ENCODE data around the gene ST7. TPM values are rescaled to one million over a fixed set of nuclear protein-coding genes. Genes with fewer than 3 reads are reported as not detected.

ST7 gene
- polyA plus RNA-seq, 1 donor from 2014 or later: 76.8 TPM

DNA sequence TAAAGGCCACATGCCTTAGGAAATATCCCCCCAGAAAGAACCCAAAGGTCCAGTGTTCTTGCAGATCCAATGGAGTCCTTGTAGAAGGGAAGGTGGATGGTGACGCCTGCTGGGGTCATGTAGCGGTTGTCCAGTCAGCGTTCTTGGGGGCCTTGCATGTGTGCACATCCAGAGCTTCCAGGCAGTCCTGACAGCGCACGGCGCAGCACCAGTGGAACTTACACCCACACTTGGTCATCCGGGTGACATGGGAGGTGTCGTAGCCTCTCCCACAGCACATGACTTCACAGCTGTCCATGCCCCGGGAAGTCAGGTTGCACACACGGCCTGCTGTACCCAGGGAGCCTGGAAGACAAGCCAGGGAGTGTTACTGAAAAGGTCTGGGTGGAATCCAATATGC is 324.7 kb downstream of the ST7 start:
- H4K20me1 ChIP-seq (ENCODE audit: insufficient read depth): no peaks in the 10 kb centered on the region
- H3F3A ChIP-seq (ENCODE audit: insufficient read depth, low read length, poor library complexity, severe bottlenecking): no peaks in the 10 kb centered on the region
- no peak overlapping the region for H2AFZ ChIP-seq (ENCODE audit: low read depth, low read length)
- no peaks in the 10 kb centered on the region for H3K27me3 ChIP-seq (ENCODE audit: insufficient read depth, low read depth, low read length)
- no peaks in the 10 kb centered on the region for H3K9me3 ChIP-seq (ENCODE audit: low read length)
- no peaks in the 10 kb centered on the region for H3K36me3 ChIP-seq (ENCODE audit: insufficient read depth, low read length)
- no peak overlapping the region for H3K4me3 ChIP-seq (ENCODE audit: low read length)
- H3K4me2 ChIP-seq (ENCODE audit: low read length): no peak overlapping the region
- H3K9me2 ChIP-seq (ENCODE audit: insufficient read depth, low read length): no peaks in the 10 kb centered on the region
- no peak for TF ChIP-seq TAF1 (IDR thresholded peaks at IDR 0.05; ENCODE audit: low read depth)
- no peak for TF ChIP-seq SMC3 (conservative IDR thresholded peaks at IDR 0.05; ENCODE audit: poor library complexity)
- TF ChIP-seq, protein P1, sequence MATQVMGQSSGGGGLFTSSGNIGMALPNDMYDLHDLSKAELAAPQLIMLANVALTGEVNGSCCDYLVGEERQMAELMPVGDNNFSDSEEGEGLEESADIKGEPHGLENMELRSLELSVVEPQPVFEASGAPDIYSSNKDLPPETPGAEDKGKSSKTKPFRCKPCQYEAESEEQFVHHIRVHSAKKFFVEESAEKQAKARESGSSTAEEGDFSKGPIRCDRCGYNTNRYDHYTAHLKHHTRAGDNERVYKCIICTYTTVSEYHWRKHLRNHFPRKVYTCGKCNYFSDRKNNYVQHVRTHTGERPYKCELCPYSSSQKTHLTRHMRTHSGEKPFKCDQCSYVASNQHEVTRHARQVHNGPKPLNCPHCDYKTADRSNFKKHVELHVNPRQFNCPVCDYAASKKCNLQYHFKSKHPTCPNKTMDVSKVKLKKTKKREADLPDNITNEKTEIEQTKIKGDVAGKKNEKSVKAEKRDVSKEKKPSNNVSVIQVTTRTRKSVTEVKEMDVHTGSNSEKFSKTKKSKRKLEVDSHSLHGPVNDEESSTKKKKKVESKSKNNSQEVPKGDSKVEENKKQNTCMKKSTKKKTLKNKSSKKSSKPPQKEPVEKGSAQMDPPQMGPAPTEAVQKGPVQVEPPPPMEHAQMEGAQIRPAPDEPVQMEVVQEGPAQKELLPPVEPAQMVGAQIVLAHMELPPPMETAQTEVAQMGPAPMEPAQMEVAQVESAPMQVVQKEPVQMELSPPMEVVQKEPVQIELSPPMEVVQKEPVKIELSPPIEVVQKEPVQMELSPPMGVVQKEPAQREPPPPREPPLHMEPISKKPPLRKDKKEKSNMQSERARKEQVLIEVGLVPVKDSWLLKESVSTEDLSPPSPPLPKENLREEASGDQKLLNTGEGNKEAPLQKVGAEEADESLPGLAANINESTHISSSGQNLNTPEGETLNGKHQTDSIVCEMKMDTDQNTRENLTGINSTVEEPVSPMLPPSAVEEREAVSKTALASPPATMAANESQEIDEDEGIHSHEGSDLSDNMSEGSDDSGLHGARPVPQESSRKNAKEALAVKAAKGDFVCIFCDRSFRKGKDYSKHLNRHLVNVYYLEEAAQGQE (IDR thresholded peaks at IDR 0.05; ENCODE audit: borderline replicate concordance): no peak
- TF ChIP-seq, protein P2, sequence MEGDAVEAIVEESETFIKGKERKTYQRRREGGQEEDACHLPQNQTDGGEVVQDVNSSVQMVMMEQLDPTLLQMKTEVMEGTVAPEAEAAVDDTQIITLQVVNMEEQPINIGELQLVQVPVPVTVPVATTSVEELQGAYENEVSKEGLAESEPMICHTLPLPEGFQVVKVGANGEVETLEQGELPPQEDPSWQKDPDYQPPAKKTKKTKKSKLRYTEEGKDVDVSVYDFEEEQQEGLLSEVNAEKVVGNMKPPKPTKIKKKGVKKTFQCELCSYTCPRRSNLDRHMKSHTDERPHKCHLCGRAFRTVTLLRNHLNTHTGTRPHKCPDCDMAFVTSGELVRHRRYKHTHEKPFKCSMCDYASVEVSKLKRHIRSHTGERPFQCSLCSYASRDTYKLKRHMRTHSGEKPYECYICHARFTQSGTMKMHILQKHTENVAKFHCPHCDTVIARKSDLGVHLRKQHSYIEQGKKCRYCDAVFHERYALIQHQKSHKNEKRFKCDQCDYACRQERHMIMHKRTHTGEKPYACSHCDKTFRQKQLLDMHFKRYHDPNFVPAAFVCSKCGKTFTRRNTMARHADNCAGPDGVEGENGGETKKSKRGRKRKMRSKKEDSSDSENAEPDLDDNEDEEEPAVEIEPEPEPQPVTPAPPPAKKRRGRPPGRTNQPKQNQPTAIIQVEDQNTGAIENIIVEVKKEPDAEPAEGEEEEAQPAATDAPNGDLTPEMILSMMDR (IDR thresholded peaks at IDR 0.05; ENCODE audit: poor library complexity, severe bottlenecking): no peak
- TF ChIP-seq RAD21 (conservative IDR thresholded peaks at IDR 0.05): no peak
- no peak for TF ChIP-seq EP300 (conservative IDR thresholded peaks at IDR 0.05; ENCODE audit: poor library complexity, severe bottlenecking)
- no peak for TF ChIP-seq POLR2AphosphoS5 (IDR thresholded peaks at IDR 0.05)
- no peak for TF ChIP-seq MXI1 (conservative IDR thresholded peaks at IDR 0.05; ENCODE audit: poor library complexity, severe bottlenecking)
- TF ChIP-seq EZH2 (IDR thresholded peaks at IDR 0.05; ENCODE audit: borderline replicate concordance, insufficient read depth, low read length, poor library complexity, severe bottlenecking): no peak
- H3K9ac ChIP-seq (ENCODE audit: low read length): no peak overlapping the region
- H3K79me2 ChIP-seq (replicated peaks; ENCODE audit: insufficient read depth, low read length): no peaks in the 10 kb centered on the region
- no peak overlapping the region for H3K27ac ChIP-seq (ENCODE audit: low read length)

GRCh38 chr7:117279203-117279602 is 325.9 kb downstream of the ST7 start:
- no peak overlapping the region for H2AFZ ChIP-seq (ENCODE audit: low read depth, low read length)

More at GRCh38 chr7:117279203-117279602, 325.9 kb downstream of the ST7 start:
- Histone ChIP-seq H3K4me3 (ENCODE audit: low read length) (no peak overlapping the region), H3K27me3 (ENCODE audit: insufficient read depth, low read depth, low read length) (no peaks in the 10 kb centered on the region), H3K27ac (ENCODE audit: low read length) (no peak overlapping the region), H3F3A (ENCODE audit: insufficient read depth, low read length, poor library complexity, severe bottlenecking) (no peaks in the 10 kb centered on the region), H3K79me2 (replicated peaks; ENCODE audit: insufficient read depth, low read length) (no peaks in the 10 kb centered on the region), H4K20me1 (ENCODE audit: insufficient read depth) (no peaks in the 10 kb centered on the region), H3K9me2 (ENCODE audit: insufficient read depth, low read length) (no peaks in the 10 kb centered on the region), H3K36me3 (ENCODE audit: insufficient read depth, low read length) (no peaks in the 10 kb centered on the region), H3K9me3 (ENCODE audit: low read length) (no peaks in the 10 kb centered on the region), H3K9ac (ENCODE audit: low read length) (no peak overlapping the region), H3K4me2 (ENCODE audit: low read length) (no peak overlapping the region)
- TF ChIP-seq, protein P2 (IDR thresholded peaks at IDR 0.05; ENCODE audit: poor library complexity, severe bottlenecking): no peak
- no peak for TF ChIP-seq TAF1 (IDR thresholded peaks at IDR 0.05; ENCODE audit: low read depth)
- no peak for TF ChIP-seq EP300 (conservative IDR thresholded peaks at IDR 0.05; ENCODE audit: poor library complexity, severe bottlenecking)
- TF ChIP-seq, protein P1 (IDR thresholded peaks at IDR 0.05; ENCODE audit: borderline replicate concordance): no peak
- no peak for TF ChIP-seq RAD21 (conservative IDR thresholded peaks at IDR 0.05)
- no peak for TF ChIP-seq EZH2 (IDR thresholded peaks at IDR 0.05; ENCODE audit: borderline replicate concordance, insufficient read depth, low read length, poor library complexity, severe bottlenecking)
- TF ChIP-seq MXI1 (conservative IDR thresholded peaks at IDR 0.05; ENCODE audit: poor library complexity, severe bottlenecking): no peak
- TF ChIP-seq SMC3 (conservative IDR thresholded peaks at IDR 0.05; ENCODE audit: poor library complexity): no peak
- no peak for TF ChIP-seq POLR2AphosphoS5 (IDR thresholded peaks at IDR 0.05)
